Thymus (tissue), 11 donors: Measurements from ENCODE around the gene ZFAND2B. TPM values are rescaled to one million over a fixed set of nuclear protein-coding genes. Genes with fewer than 3 reads are reported as not detected.
"Not testable (repeated sequence)": the region's sequence is repeated elsewhere in the genome, so short reads cannot be mapped to it uniquely, and the experiment has no call there.

Experiments used
- DNase-seq, 9 donors: peaks; one replicate each; pipeline ENCODE4 v3.0.0-alpha.2; 2013; ENCODE audit warnings: low spot score in 9 of 9, low read depth in 6 of 9, missing footprints in 1 of 9
- H3K27ac ChIP-seq, 2 donors: one replicate each; pipeline ENCODE4 v1.5.1; 2013; ENCODE audit warnings: control low read depth in 1 of 2, low read depth in 1 of 2, low read length in 1 of 2, mild to moderate bottlenecking in 1 of 2, moderate library complexity in 1 of 2
- H3K27me3 ChIP-seq, 2 donors: one replicate each; pipeline ENCODE4 v1.5.1; 2013; ENCODE audit warnings: low read length in 1 of 2; ENCODE audit not compliant: control insufficient read depth in 2 of 2, insufficient read depth in 1 of 2
- H3K36me3 ChIP-seq, 2 donors: one replicate each; pipeline ENCODE4 v1.5.1; 2013; ENCODE audit warnings: low read length in 1 of 2, mild to moderate bottlenecking in 1 of 2, moderate library complexity in 1 of 2; ENCODE audit not compliant: control insufficient read depth in 2 of 2, insufficient read depth in 2 of 2
- H3K4me1 ChIP-seq, 2 donors: one replicate each; pipeline ENCODE4 v1.5.1; 2013; ENCODE audit warnings: low read length in 2 of 2; ENCODE audit not compliant: control insufficient read depth in 2 of 2, insufficient read depth in 2 of 2
- H3K4me3 ChIP-seq, 2 donors: one replicate each; pipeline ENCODE4 v1.5.1; 2013; ENCODE audit warnings: low read length in 2 of 2, control low read depth in 1 of 2, mild to moderate bottlenecking in 1 of 2
- H3K9me3 ChIP-seq, 2 donors: one replicate each; pipeline ENCODE4 v1.5.1; 2013; ENCODE audit warnings: low read length in 1 of 2, mild to moderate bottlenecking in 1 of 2; ENCODE audit not compliant: control insufficient read depth in 2 of 2, insufficient read depth in 1 of 2
- WGBS: extraction: QIAGEN DNeasy Blood & Tissue Kit; methylation state at CpG from one replicate; pipeline ENCODE4 v1.1.7; 2013; 5-methylcytosine and 5-hydroxymethylcytosine counted together
- polyA plus RNA-seq: library from polyadenylated mRNA; stranded (reverse); fragments of 200-250 nt; gene quantifications from one replicate; pipeline ENCODE4 v1.2.3, GENCODE V29; 2013
- total RNA-seq: library from RNA; stranded (reverse); fragments of 120-200 nt; gene quantifications from one replicate; pipeline ENCODE4 v1.2.4, GENCODE V29; 2013
- donor health status: healthy.

The ZFAND2B gene
- total and polyA plus RNA-seq, 2 donors = 57.8 to 59.0 TPM

GRCh38 chr2:219198974-219199373, 7.6 kb upstream of the ZFAND2B start:
- Histone ChIP-seq H3K4me3 (no peak overlapping the region), H3K27me3 (no peaks in the 10 kb centered on the region), H3K4me1 (no peaks in the 10 kb centered on the region), H3K36me3 (no peaks in the 10 kb centered on the region), H3K9me3 (no peaks in the 10 kb centered on the region), H3K27ac (no peak overlapping the region)
- WGBS = 92% methylated on average over 5 of the region's 5 CpGs
- no peak for DNase-seq

DNA sequence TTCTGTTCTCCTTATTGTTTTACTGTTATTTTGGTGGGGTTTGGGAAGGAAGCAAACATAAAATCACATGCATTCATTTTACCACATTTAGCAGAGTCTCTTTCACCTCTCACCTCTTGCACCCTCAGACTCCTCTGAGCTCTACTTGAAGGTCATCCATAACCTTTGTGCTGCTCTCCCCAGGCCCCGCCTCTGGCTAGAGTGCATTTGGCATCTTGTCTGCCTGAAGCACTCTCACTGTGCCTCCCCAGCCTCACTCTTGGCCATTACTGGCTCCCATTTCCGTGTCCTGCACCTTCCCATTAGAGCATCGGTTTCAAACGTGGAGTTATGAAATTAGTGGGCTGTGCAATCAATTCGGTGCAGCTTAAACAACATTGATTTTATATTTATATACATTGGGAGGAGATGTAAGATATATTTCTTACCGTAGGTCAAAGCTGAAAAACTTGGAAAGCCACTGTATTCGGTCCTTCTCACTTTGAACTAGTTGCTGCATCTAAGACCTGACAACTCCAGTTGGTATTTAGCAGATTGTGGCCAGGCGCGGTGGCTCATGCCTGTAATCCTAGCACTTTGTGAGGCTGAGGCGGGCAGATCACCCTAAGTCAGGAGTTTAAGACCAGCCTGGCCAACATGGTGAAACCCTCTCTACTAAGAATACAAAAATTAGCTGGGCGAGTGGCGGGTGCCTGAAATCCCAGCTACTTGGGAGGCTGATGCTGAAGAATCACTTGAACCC, 6.9 kb upstream of the ZFAND2B start:
- no peaks in the 10 kb centered on the region for H3K36me3 ChIP-seq
- peaks cover 0 to 3% of the 10 kb centered on the region in 2 donors for H3K9me3 ChIP-seq
- no peak overlapping the region for H3K4me3 ChIP-seq
- H3K27ac ChIP-seq = no peak overlapping the region
- WGBS = 97% methylated on average over 12 of the region's 12 CpGs
- DNase-seq = no peak
- no peaks in the 10 kb centered on the region for H3K27me3 ChIP-seq
- H3K4me1 ChIP-seq = no peaks in the 10 kb centered on the region

DNA sequence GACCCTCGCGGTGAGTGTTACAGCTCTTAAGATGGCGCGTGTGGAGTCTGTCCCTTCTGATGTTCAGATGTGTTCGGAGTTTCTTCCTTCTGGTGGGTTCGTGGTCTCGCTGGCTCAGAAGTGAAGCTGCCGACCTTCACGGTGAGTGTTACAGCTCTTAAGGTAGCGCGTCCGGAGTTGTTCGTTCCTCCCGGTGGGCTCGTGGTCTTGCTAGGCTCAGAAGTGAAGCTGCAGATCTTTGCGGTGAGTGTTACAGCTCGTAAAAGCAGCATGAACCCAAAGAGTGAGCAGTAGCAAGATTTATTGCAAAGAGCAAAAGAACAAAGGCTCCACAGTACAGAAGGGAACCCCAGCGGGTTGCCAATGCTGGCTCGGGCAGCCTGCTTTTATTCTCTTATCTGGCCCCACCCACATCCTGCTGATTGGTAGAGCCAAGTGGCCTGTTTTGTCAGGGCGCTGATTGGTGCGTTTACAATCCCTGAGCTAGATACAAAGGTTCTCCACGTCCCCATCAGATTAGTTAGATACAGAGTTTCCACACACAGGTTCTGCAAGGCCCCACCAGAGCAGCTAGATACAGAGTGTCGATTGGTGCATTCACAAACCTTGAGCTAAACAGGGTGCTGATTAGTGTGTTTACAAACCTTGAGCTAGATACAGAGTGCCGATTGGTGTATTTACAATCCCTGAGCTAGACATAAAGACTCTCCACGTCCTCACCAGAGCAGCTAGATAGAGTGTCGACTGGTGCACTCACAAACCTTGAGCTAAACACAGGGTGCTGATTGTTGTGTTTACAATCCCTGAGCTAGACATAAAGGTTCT, 5.9 kb upstream of the ZFAND2B start:
- not testable (repeated sequence) for H3K4me3 ChIP-seq, H3K9me3 ChIP-seq, H3K4me1 ChIP-seq, H3K27me3 ChIP-seq, H3K36me3 ChIP-seq
- peak overlapping the region; percentile 20 to 26 for H3K27ac ChIP-seq
- WGBS = 61% methylated on average over 25 of the region's 26 CpGs
- peak in 2 of 9 donors; percentile 18 to 35 for DNase-seq

GRCh38 chr2:219201331-219201730, 5.3 kb upstream of the ZFAND2B start:
- not testable (repeated sequence) for H3K4me1 ChIP-seq, DNase-seq, H3K27me3 ChIP-seq, H3K36me3 ChIP-seq, H3K27ac ChIP-seq, H3K9me3 ChIP-seq, H3K4me3 ChIP-seq
- 91% methylated on average over 20 of the region's 21 CpGs for WGBS

GRCh38 chr2:219204425-219205164, 2.0 kb upstream of the ZFAND2B start:
- peaks cover 0 to 3% of the 10 kb centered on the region in 2 donors for H3K9me3 ChIP-seq
- WGBS = 96% methylated on average over 7 of the region's 7 CpGs
- H3K4me3 ChIP-seq = no peak overlapping the region
- H3K4me1 ChIP-seq = peaks cover 6 to 31% of the 10 kb centered on the region in 2 donors
- H3K36me3 ChIP-seq = peaks cover 17 to 21% of the 10 kb centered on the region in 2 donors
- H3K27me3 ChIP-seq = no peaks in the 10 kb centered on the region
- H3K27ac ChIP-seq = no peak overlapping the region
- no peak for DNase-seq

DNA sequence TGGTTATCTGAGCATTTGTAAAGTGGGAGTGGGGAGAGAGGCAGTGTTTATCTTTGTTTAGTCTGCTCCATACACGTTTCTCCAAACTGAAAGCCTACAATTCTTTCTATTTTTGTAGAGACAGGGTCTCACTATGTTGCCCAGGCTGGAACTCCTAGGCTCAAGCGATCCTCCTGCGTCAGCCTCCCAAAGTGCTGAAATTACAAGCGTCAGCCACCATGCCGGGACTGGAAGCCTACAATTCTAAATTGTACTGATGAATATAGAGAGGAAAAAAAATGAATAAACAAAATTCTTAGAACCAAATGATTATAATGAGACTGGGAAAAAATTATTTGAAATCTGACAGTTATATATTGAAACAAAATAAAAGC, 1.4 kb upstream of the ZFAND2B start:
- H3K4me3 ChIP-seq = no peak overlapping the region
- H3K27me3 ChIP-seq = no peaks in the 10 kb centered on the region
- DNase-seq = no peak
- 96% methylated on average over 5 of the region's 5 CpGs for WGBS
- peaks cover 6 to 36% of the 10 kb centered on the region in 2 donors for H3K4me1 ChIP-seq
- H3K36me3 ChIP-seq = peaks cover 22 to 27% of the 10 kb centered on the region in 2 donors
- no peak overlapping the region for H3K27ac ChIP-seq
- peaks cover 0 to 3% of the 10 kb centered on the region in 2 donors for H3K9me3 ChIP-seq

DNA sequence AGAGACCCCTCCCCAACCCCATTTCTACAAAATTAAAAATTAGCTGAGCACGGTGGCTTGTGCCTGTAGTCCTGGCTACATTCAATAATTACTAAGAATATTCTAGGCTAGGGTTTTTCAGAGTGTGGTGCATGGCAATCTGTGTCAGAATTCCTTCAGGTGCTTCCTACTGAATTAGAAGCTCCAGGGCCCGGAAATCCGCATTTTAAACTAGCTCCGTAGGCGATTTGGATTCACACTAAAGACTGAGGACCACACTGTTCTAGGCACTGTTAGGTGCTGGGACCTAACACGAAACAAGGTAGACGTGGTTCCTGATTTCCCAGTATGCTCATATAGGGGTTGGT, 628 bp upstream of the ZFAND2B start:
- Histone ChIP-seq H3K4me3 (peak overlapping the region; percentile 72 to 76), H3K4me1 (peaks cover 6 to 44% of the 10 kb centered on the region in 2 donors), H3K36me3 (peaks cover 28 to 31% of the 10 kb centered on the region in 2 donors), H3K27ac (peak overlapping the region; percentile 92 to 97), H3K27me3 (no peaks in the 10 kb centered on the region), H3K9me3 (peaks cover 0 to 3% of the 10 kb centered on the region in 2 donors)
- 26% methylated on average over 7 of the region's 7 CpGs for WGBS
- DNase-seq = no peak

GRCh38 chr2:219207134-219207883, 727 bp downstream of the ZFAND2B start:
- DNase-seq = no peak
- Histone ChIP-seq H3K27ac (peak overlapping the region; percentile 66 to 92), H3K27me3 (no peaks in the 10 kb centered on the region), H3K9me3 (peaks cover 0 to 3% of the 10 kb centered on the region in 2 donors), H3K4me1 (peaks cover 6 to 49% of the 10 kb centered on the region in 2 donors), H3K36me3 (peaks cover 28 to 34% of the 10 kb centered on the region in 2 donors), H3K4me3 (peak overlapping the region; percentile 72 to 76)
- 32% methylated on average over 22 of the region's 22 CpGs for WGBS
